Neural progenitor cell (in vitro differentiated cells): ENCODE results near the gene LRRC8B.

Experiments
- EZH2 ChIP-seq: fragments of 200-600 bp; sonication (generic); IDR thresholded peaks from 2 replicates; pipeline ENCODE4 v1.6.1; 2017; ENCODE audit warnings: antibody characterized with exemption, mild to moderate bottlenecking, moderate library complexity
- TF ChIP-seq, protein P1 (sequence below): fragments of 200-600 bp; sonication (generic); IDR thresholded peaks from 2 replicates; pipeline ENCODE4 v1.5.1; 2017; ENCODE audit warnings: antibody characterized with exemption, mild to moderate bottlenecking

DNA sequence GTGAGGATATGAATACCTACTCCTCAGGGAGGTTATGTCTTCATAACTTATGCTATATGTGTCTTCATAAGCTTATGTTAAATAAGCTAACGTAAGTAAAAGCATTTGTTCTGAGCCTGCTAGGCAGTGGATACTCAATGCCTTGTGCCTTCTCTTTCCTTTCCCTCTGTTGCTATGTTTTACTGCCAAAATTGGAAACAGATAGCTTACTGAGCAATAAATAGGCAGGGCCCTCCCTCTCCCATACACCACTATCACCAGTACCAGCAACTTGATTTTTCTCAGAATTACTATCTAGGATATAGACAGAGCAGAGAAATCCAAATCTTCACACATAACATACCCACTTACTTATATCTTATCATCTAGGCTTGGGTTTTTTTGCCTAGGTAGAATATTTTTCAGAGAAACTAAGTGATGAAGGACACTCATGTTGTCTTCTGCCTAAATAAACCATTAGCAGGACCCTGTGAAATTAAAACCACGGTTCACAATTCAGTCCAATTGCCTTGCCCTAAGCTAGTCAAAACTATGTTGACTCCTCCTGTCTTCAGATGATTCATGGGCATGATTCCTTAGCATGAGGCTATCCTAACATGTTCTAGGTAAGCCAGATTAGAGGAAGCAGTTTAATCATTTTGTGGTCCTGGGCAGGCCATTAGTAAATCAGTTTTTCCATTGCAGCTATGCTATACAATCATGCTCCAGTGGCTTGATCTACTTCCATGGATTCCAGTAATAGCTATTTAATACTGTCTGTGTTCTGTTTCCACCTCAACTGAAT lies 92.4 kb downstream of the LRRC8B start:
- TF ChIP-seq, protein P1, sequence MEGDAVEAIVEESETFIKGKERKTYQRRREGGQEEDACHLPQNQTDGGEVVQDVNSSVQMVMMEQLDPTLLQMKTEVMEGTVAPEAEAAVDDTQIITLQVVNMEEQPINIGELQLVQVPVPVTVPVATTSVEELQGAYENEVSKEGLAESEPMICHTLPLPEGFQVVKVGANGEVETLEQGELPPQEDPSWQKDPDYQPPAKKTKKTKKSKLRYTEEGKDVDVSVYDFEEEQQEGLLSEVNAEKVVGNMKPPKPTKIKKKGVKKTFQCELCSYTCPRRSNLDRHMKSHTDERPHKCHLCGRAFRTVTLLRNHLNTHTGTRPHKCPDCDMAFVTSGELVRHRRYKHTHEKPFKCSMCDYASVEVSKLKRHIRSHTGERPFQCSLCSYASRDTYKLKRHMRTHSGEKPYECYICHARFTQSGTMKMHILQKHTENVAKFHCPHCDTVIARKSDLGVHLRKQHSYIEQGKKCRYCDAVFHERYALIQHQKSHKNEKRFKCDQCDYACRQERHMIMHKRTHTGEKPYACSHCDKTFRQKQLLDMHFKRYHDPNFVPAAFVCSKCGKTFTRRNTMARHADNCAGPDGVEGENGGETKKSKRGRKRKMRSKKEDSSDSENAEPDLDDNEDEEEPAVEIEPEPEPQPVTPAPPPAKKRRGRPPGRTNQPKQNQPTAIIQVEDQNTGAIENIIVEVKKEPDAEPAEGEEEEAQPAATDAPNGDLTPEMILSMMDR, result no peak
- TF ChIP-seq EZH2, result no peak
